HCT116 (cell line): ENCODE results near the gene IL21. TPM values are rescaled to one million over a fixed set of nuclear protein-coding genes. Genes with fewer than 3 reads are reported as not detected.

Experiments
- ATAC-seq: fragments of 200-7000 bp; cut with Tn5 transposase; 2 replicates; pipeline ENCODE4 v1.9.1; 2020; ENCODE audit warnings: mild to moderate bottlenecking, moderate library complexity
- BruUV-seq: library from RNA; stranded (reverse); fragments of 400-500 nt; replicated peaks from 2 replicates; lab custom pipeline; 2021; lab: Mats Ljungman, UMichigan
- CTCF ChIA-PET: fragments of 300-600 bp; sonication (Branson Sonifier 250); formaldehyde crosslinking; loops from one replicate; lab custom pipeline; 2021; ENCODE audit warnings: antibody characterized with exemption; lab: Charles Lee
- POLR2A ChIA-PET: fragments of 300-600, 350-600 bp; sonication (Branson Sonifier 250); formaldehyde crosslinking; loops from one replicate; lab custom pipeline; 2021; ENCODE audit warnings: antibody characterized with exemption; lab: Charles Lee
- RAD21 ChIA-PET, 2 experiments: fragments of 300-600 bp; sonication (Branson Sonifier 250); formaldehyde crosslinking; loops; one replicate each; lab custom pipeline; 2023; ENCODE audit warnings: low total read pairs in 2 of 2; ENCODE audit not compliant: uncharacterized antibody in 2 of 2, unreplicated experiment in 2 of 2, low non-redundant PET in 1 of 2; lab: Charles Lee
- DNase-seq: peaks from one replicate; pipeline ENCODE4 v3.0.0-alpha.2; 2010; ENCODE audit warnings: low read depth, low spot score
- H2AFZ ChIP-seq: fragments of 200-600 bp; shearing (Covaris generic), sonication (generic); 2 replicates; pipeline ENCODE4 v1.6.1; 2017; ENCODE audit warnings: low read depth, mixed run types, mixed read lengths, antibody characterized with exemption, low read length; ENCODE audit not compliant: poor library complexity, severe bottlenecking
- H3K27ac ChIP-seq: 2 replicates; pipeline ENCODE4 v1.5.1; 2012; ENCODE audit warnings: low read depth, low read length
- H3K27me3 ChIP-seq: fragments of 200-600 bp; sonication (generic); 2 replicates; pipeline ENCODE4 v1.6.1; 2016; ENCODE audit warnings: mixed run types, low read length, mixed read lengths; ENCODE audit not compliant: insufficient read depth
- H3K36me3 ChIP-seq, 2 experiments: fragments of 200-500 bp in 1 of 2; fragments of 200-600 bp in 1 of 2; sonication (Bioruptor generic) in 1 of 2; sonication (generic) in 1 of 2; 2 replicates each; pipeline versions ENCODE4 v1.5.1 to v1.6.1; 2014 to 2016; ENCODE audit warnings: low read length in 2 of 2, inconsistent platforms in 1 of 2, mixed read lengths in 1 of 2, mixed run types in 1 of 2; ENCODE audit not compliant: insufficient read depth in 2 of 2, control insufficient read depth in 1 of 2
- H3K4me1 ChIP-seq, 2 experiments: fragments of 200-600 bp in 1 of 2; sonication (generic) in 1 of 2; 2 replicates each; pipeline versions ENCODE4 v1.5.1 to v1.6.1; 2012 to 2017; ENCODE audit warnings: low read length in 2 of 2, inconsistent platforms in 1 of 2, mild to moderate bottlenecking in 1 of 2, mixed read lengths in 1 of 2, mixed run types in 1 of 2, moderate library complexity in 1 of 2; ENCODE audit not compliant: insufficient read depth in 2 of 2, control insufficient read depth in 1 of 2
- H3K4me2 ChIP-seq: fragments of 200-600 bp; sonication (generic); 2 replicates; pipeline ENCODE4 v1.6.1; 2017; ENCODE audit warnings: mixed run types, low read length, mixed read lengths
- H3K4me3 ChIP-seq, 2 experiments: fragments of 200-600 bp in 1 of 2; sonication (generic) in 1 of 2; replicated peaks in 1 of 2; 2 replicates each; pipeline ENCODE4 v1.5.1; 2011 to 2016; ENCODE audit warnings: low read length in 2 of 2, control low read depth in 1 of 2, low read depth in 1 of 2, mild to moderate bottlenecking in 1 of 2, mixed read lengths in 1 of 2, mixed run types in 1 of 2
- H3K79me2 ChIP-seq: fragments of 200-600 bp; sonication (generic); 2 replicates; pipeline ENCODE4 v1.6.1; 2017; ENCODE audit warnings: mild to moderate bottlenecking, mixed run types, low read length, moderate library complexity, mixed read lengths; ENCODE audit not compliant: insufficient read depth
- H3K9ac ChIP-seq: fragments of 200-600 bp; sonication (generic); 2 replicates; pipeline ENCODE4 v1.6.1; 2016; ENCODE audit warnings: low read length, mixed read lengths
- H3K9me2 ChIP-seq: fragments of 200-600 bp; sonication (generic), shearing (Covaris generic); 2 replicates; pipeline ENCODE4 v1.6.1; 2017; ENCODE audit warnings: mixed run types, mild to moderate bottlenecking, moderate library complexity; ENCODE audit not compliant: insufficient read depth
- H3K9me3 ChIP-seq, 2 experiments: fragments of 200-500 bp in 1 of 2; fragments of 200-600 bp in 1 of 2; sonication (Bioruptor generic) in 1 of 2; sonication (generic) in 1 of 2; 2 replicates each; pipeline ENCODE4 v1.6.1; 2014 to 2017; ENCODE audit warnings: low read length in 2 of 2, mixed read lengths in 2 of 2, inconsistent platforms in 1 of 2, low read depth in 1 of 2, mild to moderate bottlenecking in 1 of 2, mixed run types in 1 of 2, moderate library complexity in 1 of 2; ENCODE audit not compliant: control insufficient read depth in 1 of 2, insufficient read depth in 1 of 2
- H4K20me1 ChIP-seq: fragments of 200-600 bp; sonication (generic), shearing (Covaris generic); 2 replicates; pipeline ENCODE4 v1.6.1; 2017; ENCODE audit warnings: mixed run types, mild to moderate bottlenecking, moderate library complexity; ENCODE audit not compliant: insufficient read depth
- CBX3 ChIP-seq: IDR thresholded peaks from 2 replicates; pipeline ENCODE4 v1.6.1; 2012; ENCODE audit warnings: low read depth
- CEBPB ChIP-seq: IDR thresholded peaks from 2 replicates; pipeline ENCODE4 v1.6.1; 2012; ENCODE audit warnings: low read depth
- EGR1 ChIP-seq: IDR thresholded peaks from 2 replicates; pipeline ENCODE4 v1.6.1; 2012; ENCODE audit warnings: low read depth
- ELF1 ChIP-seq: IDR thresholded peaks from 2 replicates; pipeline ENCODE4 v1.6.1; 2012; ENCODE audit warnings: low read depth, borderline replicate concordance
- EZH2 ChIP-seq: fragments of 200-600 bp; sonication (generic); IDR thresholded peaks from 2 replicates; pipeline ENCODE4 v1.6.1; 2017; ENCODE audit warnings: antibody characterized with exemption, mixed run types
- EZH2phosphoT487 ChIP-seq: fragments of 200-600 bp; IDR thresholded peaks from 2 replicates; pipeline ENCODE4 v1.6.1; 2018; ENCODE audit warnings: antibody characterized with exemption, borderline replicate concordance
- JUND ChIP-seq: IDR thresholded peaks from 2 replicates; pipeline ENCODE4 v1.6.1; 2012
- POLR2A ChIP-seq: IDR thresholded peaks from 2 replicates; pipeline ENCODE4 v1.7.0; 2011; ENCODE audit warnings: borderline replicate concordance; ENCODE audit not compliant: insufficient read depth, insufficient read length; ENCODE audit errors: extremely low read depth
- POLR2AphosphoS5 ChIP-seq: IDR thresholded peaks from 2 replicates; pipeline ENCODE4 v1.6.1; 2011; ENCODE audit warnings: mild to moderate bottlenecking, low read depth, low read length, moderate library complexity
- RAD21 ChIP-seq: IDR thresholded peaks from 2 replicates; pipeline ENCODE4 v1.6.1; 2012; ENCODE audit warnings: low read depth, mild to moderate bottlenecking
- SIN3A ChIP-seq: IDR thresholded peaks from 2 replicates; pipeline ENCODE4 v1.6.1; 2012; ENCODE audit warnings: low read depth
- SP1 ChIP-seq: IDR thresholded peaks from 2 replicates; pipeline ENCODE4 v1.6.1; 2012; ENCODE audit warnings: low read depth
- ZFX ChIP-seq: fragments of 450-650 bp; IDR thresholded peaks from 2 replicates; pipeline ENCODE4 v1.6.1; 2017
- ZNF274 ChIP-seq: fragments of 200-500 bp; sonication (Bioruptor generic); IDR thresholded peaks from 2 replicates; pipeline ENCODE4 v1.6.1; 2014; ENCODE audit warnings: mild to moderate bottlenecking, low read depth, low read length, inconsistent platforms
- intact Hi-C: fragments of 100-400 bp; cut with micrococcal nuclease; formaldehyde crosslinking; loops from 2 replicates; pipeline ENCODE4 v1.10.0; 2022
- total RNA-seq: library from RNA; stranded (reverse); gene quantifications from one replicate; pipeline ENCODE4 v1.2.1, GENCODE V29; 2021; ENCODE audit not compliant: unreplicated experiment
- TF ChIP-seq, protein P1 (sequence below): IDR thresholded peaks from 2 replicates; pipeline ENCODE4 v1.6.1; 2011; ENCODE audit warnings: mild to moderate bottlenecking, low read length, moderate library complexity; ENCODE audit not compliant: insufficient replicate concordance; ENCODE audit errors: extremely low read depth
- TF ChIP-seq, protein P2 (sequence below): IDR thresholded peaks from 2 replicates; pipeline ENCODE4 v1.6.1; 2012
- TF ChIP-seq, protein P3 (sequence below): IDR thresholded peaks from 2 replicates; pipeline ENCODE4 v1.6.1; 2012

Gene IL21
- total RNA-seq, 1 experiment from 2014 or later = 0.12 TPM

DNA sequence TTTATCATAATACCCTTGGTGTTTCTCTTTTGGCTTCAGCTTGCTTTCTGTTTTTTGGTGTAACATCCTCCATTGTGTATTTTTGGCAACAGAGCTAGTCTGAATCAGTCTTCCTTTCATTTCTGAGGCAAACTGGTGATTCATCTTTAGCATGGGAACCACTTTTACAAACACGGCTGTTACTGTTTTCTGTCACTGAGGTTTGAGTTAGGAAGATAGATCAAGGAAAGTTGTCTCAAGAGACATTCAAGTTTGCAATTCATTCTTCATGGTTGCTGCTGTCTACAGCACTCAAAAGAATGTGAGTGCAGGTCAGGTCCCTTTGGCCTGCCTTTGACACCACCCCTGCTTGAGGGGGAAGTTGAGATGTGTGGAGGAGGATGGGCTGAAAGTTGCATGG lies 36.3 kb downstream of the IL21 start:
- Histone ChIP-seq H3K9me2 (no peaks in the 10 kb centered on the region), H3K9me3 (no peaks in the 10 kb centered on the region), H3K36me3 (no peaks in the 10 kb centered on the region), H4K20me1 (no peaks in the 10 kb centered on the region), H3K27me3 (no peaks in the 10 kb centered on the region), H3K4me3 (no peak overlapping the region), H2AFZ (no peak overlapping the region), H3K4me2 (no peak overlapping the region), H3K4me1 (no peaks in the 10 kb centered on the region), H3K27ac (no peak overlapping the region), H3K9ac (no peak overlapping the region), H3K79me2 (no peaks in the 10 kb centered on the region)
- no peak for ATAC-seq
- CTCF ChIA-PET = no interaction called here
- RAD21 ChIA-PET = no interaction called here
- no peak for DNase-seq
- TF ChIP-seq, protein P1, sequence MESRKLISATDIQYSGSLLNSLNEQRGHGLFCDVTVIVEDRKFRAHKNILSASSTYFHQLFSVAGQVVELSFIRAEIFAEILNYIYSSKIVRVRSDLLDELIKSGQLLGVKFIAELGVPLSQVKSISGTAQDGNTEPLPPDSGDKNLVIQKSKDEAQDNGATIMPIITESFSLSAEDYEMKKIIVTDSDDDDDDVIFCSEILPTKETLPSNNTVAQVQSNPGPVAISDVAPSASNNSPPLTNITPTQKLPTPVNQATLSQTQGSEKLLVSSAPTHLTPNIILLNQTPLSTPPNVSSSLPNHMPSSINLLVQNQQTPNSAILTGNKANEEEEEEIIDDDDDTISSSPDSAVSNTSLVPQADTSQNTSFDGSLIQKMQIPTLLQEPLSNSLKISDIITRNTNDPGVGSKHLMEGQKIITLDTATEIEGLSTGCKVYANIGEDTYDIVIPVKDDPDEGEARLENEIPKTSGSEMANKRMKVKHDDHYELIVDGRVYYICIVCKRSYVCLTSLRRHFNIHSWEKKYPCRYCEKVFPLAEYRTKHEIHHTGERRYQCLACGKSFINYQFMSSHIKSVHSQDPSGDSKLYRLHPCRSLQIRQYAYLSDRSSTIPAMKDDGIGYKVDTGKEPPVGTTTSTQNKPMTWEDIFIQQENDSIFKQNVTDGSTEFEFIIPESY = no peak
- TF ChIP-seq ZFX (no peak), EGR1 (no peak), RAD21 (no peak), EZH2 (no peak), POLR2AphosphoS5 (no peak), POLR2A (no peak), SP1 (no peak), JUND (no peak), EZH2phosphoT487 (no peak), ZNF274 (no peak), SIN3A (no peak), ELF1 (no peak), CBX3 (no peak), CEBPB (no peak)
- TF ChIP-seq, protein P2, sequence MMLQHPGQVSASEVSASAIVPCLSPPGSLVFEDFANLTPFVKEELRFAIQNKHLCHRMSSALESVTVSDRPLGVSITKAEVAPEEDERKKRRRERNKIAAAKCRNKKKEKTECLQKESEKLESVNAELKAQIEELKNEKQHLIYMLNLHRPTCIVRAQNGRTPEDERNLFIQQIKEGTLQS = no peak
- TF ChIP-seq, protein P3, sequence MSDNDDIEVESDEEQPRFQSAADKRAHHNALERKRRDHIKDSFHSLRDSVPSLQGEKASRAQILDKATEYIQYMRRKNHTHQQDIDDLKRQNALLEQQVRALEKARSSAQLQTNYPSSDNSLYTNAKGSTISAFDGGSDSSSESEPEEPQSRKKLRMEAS = no peak
- intact Hi-C loops = no loop called here
- POLR2A ChIA-PET = no interaction called here
- BruUV-seq = no TSS peak
